Prostate gland (tissue), 2 donors: Measurements from ENCODE around the gene DPP10.

Experiments
- CTCF ChIP-seq, 4 experiments: fragments of 200-600 bp in 2 of 4; fragments of 450-650 bp in 2 of 4; sonication (generic) in 2 of 4; IDR thresholded peaks; 1 replicate in 3 of 4; 2 replicates in 1 of 4; pipeline ENCODE4 v1.5.1; 2016 to 2019; ENCODE audit warnings: antibody characterized with exemption in 4 of 4, mild to moderate bottlenecking in 2 of 4, moderate library complexity in 2 of 4
- POLR2A ChIP-seq: fragments of 450-650 bp; IDR thresholded peaks from one replicate; pipeline ENCODE4 v1.6.1; 2016; ENCODE audit warnings: antibody characterized with exemption, mild to moderate bottlenecking

- no peak for TF ChIP-seq CTCF (IDR thresholded peaks at IDR 0.05)
- no peak for TF ChIP-seq POLR2A
Measured at GRCh38 chr2:115248066-115248465, 805.6 kb downstream of the DPP10 start.
